Tibial nerve (tissue), 4 donors: ENCODE measurements around the gene IAPP.
"Not testable (repeated sequence)": the region's sequence is repeated elsewhere in the genome, so short reads cannot be mapped to it uniquely, and the experiment has no call there.

Experiments
- CTCF ChIP-seq, 5 experiments: fragments of 200-600 bp in 3 of 5; fragments of 450-650 bp in 2 of 5; sonication (generic) in 3 of 5; IDR thresholded peaks; one replicate each; pipeline ENCODE4 v1.5.1; 2016 to 2019; ENCODE audit warnings: antibody characterized with exemption in 5 of 5, mild to moderate bottlenecking in 3 of 5, moderate library complexity in 2 of 5
- EP300 ChIP-seq, 2 donors: sonication (generic); formaldehyde crosslinking; IDR thresholded peaks; one replicate each; pipeline ENCODE4 v1.6.1; 2017; ENCODE audit warnings: antibody characterized with exemption in 2 of 2, mild to moderate bottlenecking in 1 of 2
- POLR2A ChIP-seq, 2 donors: fragments of 450-650 bp; IDR thresholded peaks; one replicate each; pipeline ENCODE4 v1.6.1; 2017; ENCODE audit warnings: antibody characterized with exemption in 2 of 2, mild to moderate bottlenecking in 2 of 2, moderate library complexity in 2 of 2

- not testable (repeated sequence) for TF ChIP-seq CTCF, POLR2A, EP300 (IDR thresholded peaks at IDR 0.05)
Observed at GRCh38 chr12:21381320-21381719, 8.6 kb downstream of the IAPP start.
